Measurements from ENCODE around the gene L3MBTL1.

The L3MBTL1 gene

GRCh38 chr20:43536041-43536816 is 28.7 kb downstream of the L3MBTL1 start:
- no peak for DNase-seq

GRCh38 chr20:43536817-43537440 is 29.4 kb downstream of the L3MBTL1 start:
- no peak for DNase-seq

GRCh38 chr20:43537921-43538877 is 30.7 kb downstream of the L3MBTL1 start:
- peak; percentile 61 to 65 for DNase-seq

DNA sequence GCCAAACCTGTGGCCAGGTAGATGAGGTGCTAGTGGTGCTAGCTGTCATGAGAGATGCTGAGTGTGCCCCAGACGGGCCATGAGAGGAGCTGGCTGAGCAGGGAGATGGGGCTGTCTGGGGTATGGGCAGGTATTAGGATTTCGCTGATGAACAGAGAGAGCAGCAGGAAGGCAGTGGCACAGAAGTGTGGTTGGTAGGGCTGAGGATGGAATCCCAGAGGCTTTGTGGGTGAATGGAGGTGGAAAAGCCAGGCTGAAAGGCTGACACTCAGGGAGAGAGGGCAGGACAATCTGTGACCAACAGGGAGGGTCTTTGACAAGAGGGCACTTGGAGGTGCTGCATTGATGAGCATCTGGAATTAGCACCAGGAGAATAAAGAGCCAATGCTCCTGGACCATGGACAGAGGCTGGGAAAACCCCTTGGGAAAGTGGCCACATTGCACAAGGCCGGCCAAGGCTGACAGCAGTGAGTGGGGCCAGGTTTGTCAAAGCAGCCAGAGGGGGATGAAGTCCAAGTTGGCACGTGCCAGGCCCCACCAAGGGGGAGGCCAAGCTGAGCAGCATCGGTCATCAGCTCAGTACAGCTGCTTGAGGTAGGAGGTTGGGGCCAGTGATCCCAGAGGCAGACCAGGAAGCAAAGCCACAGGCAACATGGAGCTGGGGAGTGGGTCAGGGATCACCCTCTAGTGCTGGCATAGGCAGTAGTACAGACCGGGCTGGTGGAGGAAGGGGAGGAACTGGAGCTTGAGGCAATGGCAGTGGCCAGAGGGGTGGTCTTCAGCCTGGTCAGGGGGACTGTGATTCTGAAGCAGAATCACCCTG is 31.6 kb downstream of the L3MBTL1 start:
- DNase-seq = no peak

DNA sequence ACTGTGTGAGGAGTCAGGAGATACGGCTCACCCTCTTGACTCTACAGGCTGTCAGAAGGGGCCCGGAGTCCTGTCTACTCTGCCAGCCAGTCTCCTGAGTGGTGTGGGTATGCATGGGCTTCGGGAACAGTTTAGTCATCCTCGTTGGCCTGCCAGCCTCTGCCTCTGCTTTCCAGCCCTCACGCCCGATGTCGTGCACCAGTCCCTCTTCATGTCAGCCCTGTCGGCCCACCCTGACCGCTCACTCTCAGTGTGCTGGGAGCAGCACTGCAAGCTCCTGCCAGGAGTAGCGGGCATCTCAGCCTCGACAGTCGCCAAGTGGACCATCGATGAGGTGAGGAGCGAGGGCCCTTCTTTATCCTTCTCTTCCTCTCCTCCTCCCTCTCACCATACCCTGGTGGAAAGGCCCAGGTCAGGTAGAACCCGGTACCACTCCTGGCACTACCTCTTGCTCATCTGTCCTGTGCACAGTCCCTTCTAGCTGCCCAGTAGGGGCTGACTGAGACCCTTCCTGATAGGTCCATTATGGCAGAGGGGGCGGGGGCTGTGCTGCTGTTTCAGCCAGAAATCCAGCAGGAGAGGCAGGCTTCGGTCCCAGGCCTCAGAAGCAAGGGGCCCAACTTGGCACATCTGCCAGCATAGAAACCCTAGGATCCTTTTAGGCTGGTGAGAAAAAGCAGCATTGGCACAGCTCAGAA is 32.6 kb downstream of the L3MBTL1 start:
- DNase-seq = no peak

GRCh38 chr20:43540673-43541060 is 33.2 kb downstream of the L3MBTL1 start:
- no peak for DNase-seq

GRCh38 chr20:43541214-43541613 is 33.7 kb downstream of the L3MBTL1 start:
- no peak for DNase-seq

DNA sequence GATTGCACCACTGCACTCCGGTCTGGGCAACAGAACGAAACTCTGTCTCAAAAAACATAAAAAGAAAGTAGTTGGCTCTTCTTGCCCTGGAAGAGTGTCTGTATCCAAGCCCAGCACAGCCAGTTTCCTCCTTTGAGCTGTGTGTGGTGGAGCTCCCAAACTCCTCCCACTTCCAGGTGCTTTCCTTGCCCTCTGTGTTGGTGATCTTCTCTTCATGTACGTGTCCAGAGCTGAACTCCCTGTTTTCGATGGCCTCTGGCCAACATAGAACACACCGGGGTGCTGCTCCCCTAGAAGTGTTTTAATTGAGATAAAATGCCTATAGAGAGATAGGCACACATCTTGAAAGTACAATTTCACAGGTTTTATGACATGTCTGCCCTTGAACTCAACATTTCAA is 34.7 kb downstream of the L3MBTL1 start:
- DNase-seq = no peak

- no peak for DNase-seq
Measured at GRCh38 chr20:43542674-43543073, 35.2 kb downstream of the L3MBTL1 start.

DNA sequence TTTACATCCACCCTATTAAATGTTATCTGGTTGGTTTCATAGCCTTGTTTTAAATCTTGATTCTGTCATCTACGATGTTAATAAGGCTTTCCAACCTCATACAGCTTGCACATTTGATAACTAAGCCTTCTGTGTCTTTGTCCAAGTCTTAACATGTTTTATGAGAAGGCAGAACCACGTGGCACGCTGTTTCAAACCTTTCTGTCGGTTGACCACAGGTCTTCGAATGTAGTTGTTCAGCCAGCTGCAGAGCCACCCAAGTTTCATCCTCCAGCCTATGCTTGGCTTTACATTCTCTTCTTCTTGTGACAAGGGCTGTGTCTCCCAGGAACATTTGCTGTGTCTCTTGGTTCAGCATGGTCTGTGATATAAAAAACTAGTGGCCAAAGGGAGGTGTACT is 35.6 kb downstream of the L3MBTL1 start:
- no peak for DNase-seq

DNA sequence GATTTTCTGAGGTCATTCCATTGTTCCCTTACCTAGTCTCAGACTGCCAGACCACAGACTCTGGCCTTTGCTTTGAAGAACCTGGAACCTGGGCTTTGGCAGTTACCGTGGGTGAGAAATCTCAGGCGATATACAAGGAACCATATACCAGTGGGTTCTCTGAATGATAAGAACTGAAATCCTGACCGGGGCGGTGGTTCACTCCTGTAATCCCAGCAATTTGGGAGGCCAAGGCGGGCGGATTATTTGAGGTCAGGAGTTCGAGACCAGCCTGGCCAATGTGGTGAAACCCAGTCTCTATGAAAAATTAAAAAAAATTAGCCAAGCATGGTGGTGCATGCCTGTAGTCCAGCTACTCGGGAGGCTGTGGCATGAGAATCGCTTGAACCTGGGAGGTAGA is 37.0 kb downstream of the L3MBTL1 start:
- DNase-seq = no peak

- DNase-seq = no peak
Measured at GRCh38 chr20:43545837-43546578, 38.5 kb downstream of the L3MBTL1 start.

GRCh38 chr20:43548273-43548880 is 40.9 kb downstream of the L3MBTL1 start:
- DNase-seq = no peak

DNA sequence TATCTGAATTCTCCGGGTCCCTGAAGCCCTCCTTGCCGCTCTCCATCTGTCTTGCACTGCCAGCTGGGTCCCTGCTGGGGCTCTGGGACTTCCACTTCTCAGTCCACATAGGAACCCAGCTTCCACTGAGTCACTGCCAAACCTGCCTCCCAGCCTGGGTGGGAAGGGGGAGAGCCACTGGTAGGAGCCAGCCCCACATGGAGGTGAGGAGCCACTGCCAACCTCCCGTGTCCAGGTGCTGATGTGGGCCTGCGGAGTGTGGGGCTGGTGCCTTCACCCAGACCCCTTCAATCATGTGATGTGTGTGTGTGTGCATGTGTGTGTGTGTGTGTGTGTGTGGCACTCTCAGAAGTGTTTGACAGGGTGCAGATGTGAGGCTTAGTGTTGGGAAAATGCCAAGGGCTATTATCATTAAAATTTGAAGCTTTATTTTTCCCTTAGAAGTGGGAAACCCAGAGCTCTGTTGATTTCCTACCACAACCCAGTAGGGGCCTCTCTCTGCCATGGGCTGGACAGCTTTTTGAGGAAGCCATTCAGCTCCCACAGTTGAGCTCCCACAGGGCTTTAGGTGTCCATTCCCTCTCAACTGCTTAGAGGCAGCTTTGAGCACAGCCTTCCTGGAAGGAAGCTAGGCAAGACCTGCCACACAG is 42.0 kb downstream of the L3MBTL1 start:
- DNase-seq = no peak

DNA sequence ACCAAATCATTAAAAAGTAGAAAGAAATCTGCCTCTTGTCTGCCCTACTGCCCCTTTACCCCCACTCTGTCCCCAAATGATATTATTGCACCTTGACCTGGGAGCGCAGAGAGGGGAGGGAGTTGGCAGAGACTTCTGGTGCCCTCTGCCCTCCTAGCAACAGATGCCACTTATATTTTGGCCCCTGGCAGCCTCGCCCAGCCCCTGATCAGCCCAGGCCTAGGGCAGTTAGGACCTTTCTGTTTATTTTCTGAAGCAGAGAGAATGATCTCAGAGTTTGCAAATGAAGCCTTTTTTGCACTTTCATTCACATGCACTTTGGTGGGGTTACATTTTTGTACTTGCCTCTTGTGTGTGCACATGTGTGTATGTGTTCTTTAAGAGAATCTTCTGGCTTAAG is 43.0 kb downstream of the L3MBTL1 start:
- no peak for DNase-seq

DNA sequence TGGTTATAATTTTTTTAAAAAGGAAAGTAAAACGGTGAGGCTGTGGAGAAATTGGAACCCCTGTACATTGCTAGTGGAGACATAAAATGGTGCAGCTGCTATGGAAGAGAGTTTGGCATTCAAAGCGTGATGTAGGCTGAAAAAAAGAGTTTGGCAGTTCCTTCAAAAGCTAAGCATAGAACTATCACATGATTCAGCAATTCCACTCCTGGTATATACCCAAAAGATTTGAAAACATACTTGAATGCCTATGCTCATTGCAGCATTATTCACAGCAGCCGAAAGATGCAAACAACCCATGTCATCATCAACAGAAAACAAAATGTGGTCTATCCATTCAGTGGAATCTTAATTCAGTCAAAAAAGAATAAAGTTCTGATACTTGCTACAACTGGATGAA is 46.9 kb downstream of the L3MBTL1 start:
- DNase-seq = no peak

GRCh38 chr20:43558412-43559146 is 51.1 kb downstream of the L3MBTL1 start, which contains the start of gene SGK2:
Gene SGK2, plus strand, starts transcription at chr20:43559027. Its CDS starts 7,469 bp downstream, at chr20:43566496.
- DNase-seq = no peak

GRCh38 chr20:43559147-43559987 is 51.9 kb downstream of the L3MBTL1 start:
- no peak for DNase-seq
